Measurements from ENCODE around the gene DCUN1D2.

The DCUN1D2 gene

GRCh38 chr13:113407531-113408393, 82.7 kb downstream of the DCUN1D2 start:
- Mint-ChIP-seq H3K4me3 (no peak overlapping the region), H3K4me1 (ENCODE audit: low read depth) (no peaks in the 10 kb centered on the region), H3K36me3 (ENCODE audit: low read depth) (no peaks in the 10 kb centered on the region), H3K27ac (no peak overlapping the region), H3K27me3 (ENCODE audit: low read depth) (no peaks in the 10 kb centered on the region), H3K9me3 (no peaks in the 10 kb centered on the region)
- DNase-seq (ENCODE audit: low spot score), result no peak

GRCh38 chr13:113407103-113407530, 83.4 kb downstream of the DCUN1D2 start:
- Mint-ChIP-seq H3K4me1 (ENCODE audit: low read depth) (no peaks in the 10 kb centered on the region), H3K27me3 (ENCODE audit: low read depth) (no peaks in the 10 kb centered on the region), H3K9me3 (no peaks in the 10 kb centered on the region), H3K36me3 (ENCODE audit: low read depth) (no peaks in the 10 kb centered on the region), H3K27ac (no peak overlapping the region), H3K4me3 (no peak overlapping the region)
- DNase-seq (ENCODE audit: low spot score), result no peak

- Mint-ChIP-seq H3K27me3 (ENCODE audit: low read depth) (no peaks in the 10 kb centered on the region), H3K36me3 (ENCODE audit: low read depth) (no peaks in the 10 kb centered on the region), H3K27ac (no peak overlapping the region), H3K9me3 (no peaks in the 10 kb centered on the region), H3K4me3 (no peak overlapping the region), H3K4me1 (ENCODE audit: low read depth) (no peaks in the 10 kb centered on the region)
- no peak for DNase-seq (ENCODE audit: low spot score)
Observed at GRCh38 chr13:113406321-113407102, 84.0 kb downstream of the DCUN1D2 start.

Measured in T-helper 2 cell treated with Interferon-gamma antibody and Interleukin-4, amounts not matched to agents 5 μg/mL and 100 μg/mL, for 36 hours (primary cell).